COR-L47 (cell line): Measurements from ENCODE around the gene CLRN3.

Experiments used
- DNase-seq: peaks from one replicate; lab custom pipeline; 2025; lab: John Stamatoyannopoulos, UW

The CLRN3 gene

DNA sequence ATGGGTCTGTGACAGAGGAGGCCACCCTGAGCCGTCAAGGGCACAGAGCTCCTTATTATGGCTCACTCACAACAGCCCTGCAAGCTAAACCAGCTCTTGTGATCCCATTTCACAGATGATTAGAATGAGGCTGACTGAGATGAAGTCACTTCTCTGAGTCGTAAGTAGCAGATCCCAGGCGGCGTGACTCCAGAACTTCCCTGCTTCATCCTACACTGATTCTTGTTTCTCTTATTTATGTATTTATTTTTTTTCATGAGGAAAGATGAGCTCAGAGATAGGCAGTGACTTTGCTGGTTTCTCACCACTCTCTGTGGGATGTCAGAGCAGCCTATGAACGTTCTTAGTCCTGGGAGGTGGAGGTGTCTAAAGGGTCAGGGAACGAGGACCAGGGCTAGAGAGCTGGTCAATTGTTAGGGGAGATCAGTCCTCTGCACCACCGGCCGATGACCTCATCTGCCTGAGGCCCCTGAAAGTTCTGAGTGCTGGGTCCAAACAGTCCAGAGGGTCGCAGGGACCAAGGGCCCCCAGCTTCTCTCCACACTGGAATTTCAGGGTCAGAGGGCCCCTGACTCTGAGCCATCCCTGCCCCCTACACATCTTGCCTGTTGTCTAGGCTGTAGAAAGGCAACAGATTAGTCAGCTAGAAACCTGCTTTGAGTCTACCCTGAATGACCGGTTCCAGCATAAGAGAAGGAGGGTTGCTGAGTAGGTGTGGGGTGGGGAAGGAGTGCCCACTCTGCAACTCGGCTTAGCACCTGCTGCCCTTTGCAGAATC, 17.9 kb downstream of the CLRN3 start:
- no peak for DNase-seq

DNA sequence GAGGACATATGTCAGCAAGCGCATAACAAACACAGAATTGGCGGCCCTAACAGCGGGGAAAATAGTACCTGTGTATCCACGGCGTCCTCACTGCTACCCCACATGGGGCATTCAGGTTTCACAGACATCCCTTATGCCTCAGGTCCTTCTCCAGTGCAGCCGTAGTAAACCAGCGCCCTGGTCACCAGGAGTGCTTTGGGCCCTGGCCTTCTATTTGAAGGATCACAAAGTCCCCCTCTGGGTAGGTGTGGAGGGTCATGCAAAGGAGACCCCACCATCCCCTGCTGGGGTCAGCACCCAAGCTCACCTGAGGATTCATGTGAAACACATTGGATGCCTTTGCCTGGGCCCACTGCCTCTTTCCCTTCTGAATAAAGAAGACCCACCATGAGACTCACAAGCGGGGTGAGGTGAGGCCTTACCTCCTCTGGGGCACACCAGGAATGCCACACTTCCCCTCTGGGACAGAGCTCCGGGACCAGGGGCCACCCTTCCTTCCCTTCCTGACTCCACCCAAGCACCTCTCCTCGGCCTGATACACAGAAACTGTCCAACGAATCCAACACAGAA, 18.8 kb downstream of the CLRN3 start:
- DNase-seq, result no peak

DNA sequence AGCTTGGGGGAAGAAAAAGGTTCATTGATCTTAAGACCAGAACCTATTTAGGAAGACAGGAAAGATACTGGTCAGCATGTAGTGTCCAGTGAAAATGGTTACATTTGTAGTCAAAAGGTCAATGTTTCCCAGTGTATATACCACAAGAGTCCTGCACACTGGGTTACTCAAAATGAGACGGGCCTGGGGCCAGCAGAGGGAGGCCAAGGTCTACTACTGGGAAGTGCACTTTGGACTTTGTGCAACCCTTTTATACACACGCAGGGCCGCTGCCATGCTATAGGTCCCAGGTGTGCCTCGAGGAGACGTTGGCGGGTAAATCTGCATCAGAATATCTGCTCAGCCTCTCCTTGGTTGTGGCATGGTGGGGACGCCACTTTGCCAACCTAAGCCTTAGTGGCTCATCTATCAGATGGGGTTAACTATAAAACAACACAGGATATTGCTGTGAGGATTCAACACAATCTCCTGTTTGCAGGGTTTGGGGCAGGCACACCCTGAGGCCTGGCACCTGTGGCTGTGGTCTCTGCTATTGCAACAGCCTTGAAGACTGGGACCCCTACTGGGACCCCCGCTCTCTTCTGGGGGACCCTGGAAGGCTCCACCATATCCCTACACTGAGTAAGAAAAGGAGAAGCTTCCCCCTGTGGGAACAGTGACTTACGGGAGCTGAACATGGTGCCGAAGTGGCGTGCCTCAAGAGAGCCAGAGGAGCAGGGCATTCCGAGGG, 19.7 kb downstream of the CLRN3 start:
- DNase-seq, result no peak

- DNase-seq, result no peak
Observed at GRCh38 chr10:127872011-127872761, 20.6 kb downstream of the CLRN3 start.

GRCh38 chr10:127871631-127872010, 21.1 kb downstream of the CLRN3 start:
- no peak for DNase-seq

GRCh38 chr10:127869329-127869728, 23.4 kb downstream of the CLRN3 start:
- no peak for DNase-seq

GRCh38 chr10:127867805-127868204, 24.9 kb downstream of the CLRN3 start:
- DNase-seq, result no peak

DNA sequence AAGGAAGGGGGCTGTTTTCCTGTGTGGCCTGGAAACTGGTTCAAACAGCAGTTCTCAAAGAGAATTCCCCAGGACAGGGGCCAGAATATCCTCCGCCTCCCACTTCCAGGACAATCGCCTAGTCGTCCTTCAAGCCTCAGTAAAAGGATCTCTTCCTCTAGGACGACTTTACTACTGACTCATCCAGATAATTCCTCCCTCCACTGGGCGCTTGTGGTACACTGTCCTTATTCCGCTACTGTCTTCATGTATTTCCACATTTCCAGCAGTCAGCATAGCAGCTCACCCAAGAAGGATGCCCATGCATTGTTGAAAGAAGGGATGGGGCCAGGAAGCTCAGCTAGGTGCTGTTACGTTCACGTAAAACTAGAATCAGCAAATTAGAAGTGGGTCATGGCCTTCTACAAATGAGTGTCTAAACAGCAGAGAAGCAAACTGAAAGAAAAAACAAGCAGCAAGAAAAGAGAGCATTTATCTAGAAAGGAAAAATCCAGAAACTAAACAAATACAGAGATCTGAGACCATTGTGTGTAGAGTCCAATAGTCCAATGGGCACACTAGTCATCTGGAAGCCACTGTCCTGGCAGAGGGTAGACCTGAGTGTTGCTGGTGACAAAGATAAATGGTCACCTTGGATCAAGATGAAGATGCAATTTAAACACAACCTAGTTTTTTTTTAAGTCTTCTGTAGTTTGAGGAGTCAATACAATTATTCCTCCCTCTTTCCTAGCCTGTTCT, 26.3 kb downstream of the CLRN3 start:
- DNase-seq, result no peak

DNA sequence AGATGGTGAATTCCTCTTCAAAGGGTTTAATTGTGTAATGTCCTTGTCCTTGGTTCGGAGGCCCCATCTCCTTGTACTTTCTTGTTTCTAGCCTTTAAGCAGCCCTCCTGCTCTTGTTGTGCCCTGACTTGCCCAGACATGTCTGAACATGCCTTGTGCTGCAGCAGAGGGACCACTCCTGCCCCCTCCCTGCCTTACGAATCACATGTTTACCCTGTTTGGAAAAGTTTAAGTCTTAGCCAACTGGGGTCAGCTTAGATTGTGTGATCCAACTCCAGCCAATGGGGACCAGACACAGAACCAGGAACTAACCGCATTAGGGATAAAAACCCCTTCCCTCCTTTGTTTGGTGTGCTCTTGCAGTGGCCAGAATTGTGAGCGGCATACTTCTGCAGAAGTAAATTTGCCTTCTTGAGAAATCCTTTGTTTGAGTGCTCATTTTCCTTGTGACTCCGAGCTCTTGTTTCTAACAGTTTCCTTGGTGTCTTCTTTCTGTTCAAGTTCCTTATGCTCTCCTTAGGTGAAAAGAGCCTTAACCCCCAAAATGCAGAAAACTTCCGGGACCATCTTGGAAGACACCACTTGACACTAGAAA, 29.4 kb downstream of the CLRN3 start:
- DNase-seq, result no peak

GRCh38 chr10:127860592-127860991, 32.1 kb downstream of the CLRN3 start:
- no peak for DNase-seq

- DNase-seq, result no peak
Observed at GRCh38 chr10:127855976-127856375, 36.8 kb downstream of the CLRN3 start.

- DNase-seq, result no peak
Observed at GRCh38 chr10:127855591-127855881, 37.2 kb downstream of the CLRN3 start.

DNA sequence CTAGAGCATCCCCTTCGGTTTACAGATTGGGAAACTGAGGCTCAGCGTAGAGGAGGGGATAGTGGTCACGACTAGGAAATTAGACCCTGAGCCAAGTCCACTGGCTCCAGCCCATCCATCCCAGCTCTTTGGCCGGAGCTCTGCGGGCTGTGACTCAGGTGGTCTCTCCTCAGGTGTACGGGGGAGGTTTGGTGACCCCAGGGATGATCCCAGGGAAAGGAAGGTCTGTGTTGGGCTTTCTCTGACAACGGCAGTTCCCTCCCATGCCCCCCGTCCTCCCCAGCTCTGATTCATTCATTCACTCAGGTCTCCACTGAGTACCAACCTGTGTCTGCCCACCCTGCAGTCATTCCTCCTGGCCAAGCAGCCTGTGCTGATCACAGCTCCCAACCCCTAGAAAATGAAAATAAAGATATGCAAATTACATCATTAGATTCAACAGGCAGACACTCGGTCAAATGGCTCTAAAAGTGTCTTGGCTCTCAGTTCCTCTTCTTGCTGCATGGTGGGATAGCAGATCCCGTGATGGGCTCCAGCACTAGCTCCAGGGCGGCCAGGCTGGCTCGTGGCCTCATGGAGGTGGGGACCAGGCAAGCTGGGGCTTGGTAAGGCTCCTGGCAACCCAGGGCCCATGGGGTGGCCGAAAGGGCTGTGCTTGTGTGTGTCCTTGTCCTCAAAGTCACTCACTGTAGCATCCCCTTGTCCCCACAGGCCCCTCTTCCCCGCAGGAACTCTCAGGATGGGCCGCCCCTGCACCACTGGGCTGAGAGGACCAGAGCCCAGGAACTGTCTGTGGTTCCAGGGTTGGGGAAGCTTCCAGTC, 37.8 kb downstream of the CLRN3 start:
- no peak for DNase-seq

- DNase-seq, result peak; percentile 1
Observed at GRCh38 chr10:127853868-127854768, 38.6 kb downstream of the CLRN3 start.

GRCh38 chr10:127852456-127852855, 40.3 kb downstream of the CLRN3 start:
- DNase-seq, result no peak

DNA sequence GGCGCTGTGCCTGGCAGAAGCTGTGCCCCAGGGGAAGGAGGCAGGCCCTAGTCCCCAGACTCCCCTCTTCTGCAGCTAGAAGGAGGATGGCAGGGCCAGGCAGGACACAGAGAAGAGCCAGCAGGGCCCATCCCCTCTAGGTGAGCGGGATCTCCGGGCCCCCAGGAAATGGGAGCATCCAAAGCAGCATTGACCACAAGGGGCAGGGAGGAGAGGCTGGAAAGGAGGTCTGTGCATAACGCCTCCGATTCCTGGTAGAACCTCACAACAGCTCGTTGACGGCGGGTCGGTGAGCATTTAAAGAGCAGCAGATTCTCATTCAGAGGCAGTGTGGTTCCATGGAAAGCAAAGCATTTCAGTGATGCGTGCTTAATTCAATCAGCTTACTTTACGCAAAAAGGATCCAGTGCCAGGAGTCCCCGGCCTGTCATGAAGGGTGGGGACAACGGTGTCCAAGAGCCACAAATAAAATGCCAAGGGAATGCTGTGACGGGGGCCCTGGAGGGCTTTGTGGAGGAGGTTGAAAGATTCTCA, 41.0 kb downstream of the CLRN3 start:
- DNase-seq, result no peak

DNA sequence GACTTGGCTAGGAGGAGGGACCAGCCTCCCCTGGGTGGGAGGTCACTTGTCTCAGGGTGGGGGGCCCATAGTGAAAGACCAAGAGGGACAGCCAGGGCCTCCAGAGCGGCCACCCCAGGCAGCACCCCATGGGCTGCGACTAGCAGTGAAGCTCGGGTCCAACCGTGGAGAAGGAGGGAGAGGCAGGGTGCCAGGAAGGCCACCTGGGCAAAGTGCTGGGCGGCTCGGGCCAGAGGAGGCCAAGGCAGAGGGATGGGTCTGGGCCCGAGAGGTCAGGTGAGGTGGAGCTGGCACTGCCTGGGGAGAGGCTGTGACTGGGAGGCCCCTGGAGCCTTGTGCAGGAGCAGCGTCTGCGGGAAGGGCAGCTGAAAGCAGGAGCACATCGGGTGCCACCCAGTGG, 41.8 kb downstream of the CLRN3 start:
- no peak for DNase-seq

GRCh38 chr10:127849921-127850320, 42.8 kb downstream of the CLRN3 start:
- no peak for DNase-seq

DNA sequence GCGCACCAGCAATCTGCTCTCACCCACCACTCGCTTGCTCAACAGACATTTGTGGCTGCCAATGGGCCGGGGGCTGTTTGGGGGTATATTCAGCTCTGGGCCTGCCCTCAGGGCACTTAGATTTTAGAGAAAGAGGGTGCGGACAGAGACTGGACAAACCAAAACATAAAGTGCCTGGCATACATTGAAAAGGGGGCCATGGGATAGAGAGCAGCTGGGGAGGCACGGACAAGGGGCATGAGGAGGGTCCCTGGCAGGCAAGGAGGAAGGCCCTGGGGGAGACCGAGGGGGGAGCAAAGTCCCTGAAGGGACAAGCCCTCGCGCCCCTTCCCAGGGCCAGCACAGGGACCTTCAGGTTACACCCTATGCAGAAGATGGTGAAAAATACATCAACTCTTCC, 43.5 kb downstream of the CLRN3 start:
- no peak for DNase-seq
